ENCODE measurements around the gene SHC2.
"Not testable (repeated sequence)": the region's sequence is repeated elsewhere in the genome, so short reads cannot be mapped to it uniquely, and the experiment has no call there.

Gene SHC2

GRCh38 chr19:389255-389934 lies 71.4 kb downstream of the SHC2 start:
- no peak for DNase-seq (ENCODE audit: low spot score)

- DNase-seq (ENCODE audit: low spot score) = no peak
Measured at GRCh38 chr19:388691-389090, 72.1 kb downstream of the SHC2 start.

- no peak for DNase-seq (ENCODE audit: low spot score)
Measured at GRCh38 chr19:387777-388176, 73.1 kb downstream of the SHC2 start.

GRCh38 chr19:386632-387301 lies 74.1 kb downstream of the SHC2 start:
- not testable (repeated sequence) for DNase-seq (ENCODE audit: low spot score)

GRCh38 chr19:386189-386588 lies 74.6 kb downstream of the SHC2 start:
- DNase-seq (ENCODE audit: low spot score) = not testable (repeated sequence)

GRCh38 chr19:384799-385169 lies 76.0 kb downstream of the SHC2 start:
- DNase-seq (ENCODE audit: low spot score) = no peak

- no peak for DNase-seq (ENCODE audit: low spot score)
Measured at GRCh38 chr19:383922-384798, 76.7 kb downstream of the SHC2 start.

- no peak for DNase-seq (ENCODE audit: low spot score)
Measured at GRCh38 chr19:383040-383439, 77.8 kb downstream of the SHC2 start.

GRCh38 chr19:382578-382977 lies 78.3 kb downstream of the SHC2 start:
- not testable (repeated sequence) for DNase-seq (ENCODE audit: low spot score)

GRCh38 chr19:381901-382300 lies 78.9 kb downstream of the SHC2 start:
- DNase-seq (ENCODE audit: low spot score) = not testable (repeated sequence)

- DNase-seq (ENCODE audit: low spot score) = not testable (repeated sequence)
Measured at GRCh38 chr19:380618-381219, 80.1 kb downstream of the SHC2 start.

- no peak for DNase-seq (ENCODE audit: low spot score)
Measured at GRCh38 chr19:379796-380195, 81.0 kb downstream of the SHC2 start.

- DNase-seq (ENCODE audit: low spot score) = no peak
Measured at GRCh38 chr19:378706-379105, 82.1 kb downstream of the SHC2 start.

GRCh38 chr19:377801-378581 lies 82.8 kb downstream of the SHC2 start:
- DNase-seq (ENCODE audit: low spot score) = no peak

- DNase-seq (ENCODE audit: low spot score) = no peak
Measured at GRCh38 chr19:376111-376470, 84.7 kb downstream of the SHC2 start.

- no peak for DNase-seq (ENCODE audit: low spot score)
Measured at GRCh38 chr19:375395-376110, 85.3 kb downstream of the SHC2 start.

- DNase-seq (ENCODE audit: low spot score) = no peak
Measured at GRCh38 chr19:374886-375235, 86.0 kb downstream of the SHC2 start.

GRCh38 chr19:374183-374885 lies 86.5 kb downstream of the SHC2 start:
- DNase-seq (ENCODE audit: low spot score) = no peak

- no peak for DNase-seq (ENCODE audit: low spot score)
Measured at GRCh38 chr19:373391-374182, 87.2 kb downstream of the SHC2 start.

Data from putamen (tissue), 1 donor.